Measurements from ENCODE around the gene MICAL3. TPM values are rescaled to one million over a fixed set of nuclear protein-coding genes. Genes with fewer than 3 reads are reported as not detected.

MICAL3 gene
- total and polyA plus RNA-seq, 9 donors = 17.5 to 106 (median 81.3) TPM

- Histone ChIP-seq H3K36me3 (no peaks in the 10 kb centered on the region), H3K27ac (no peak overlapping the region), H3K27me3 (no peaks in the 10 kb centered on the region), H3K4me3 (no peak overlapping the region), H3K9me3 (no peaks in the 10 kb centered on the region), H3K4me1 (ENCODE audit: insufficient read depth) (peaks cover 3% of the 10 kb centered on the region)
- intact Hi-C loops (cut with DNase I) = loop anchor here in 1 of 4 donors (10.0 kb wide), 1 partner anchor 220 kb away; no protein-coding TSS in a partner anchor
- TF ChIP-seq EP300 (IDR thresholded peaks at IDR 0.05) = no peak
- TF ChIP-seq CTCF (IDR thresholded peaks at IDR 0.05) = no peak
- TF ChIP-seq POLR2A (IDR thresholded peaks at IDR 0.05) = no peak
- 74 to 80% (median 77%) methylated on average over 27 of the region's 27 CpGs for WGBS, 3 donors
- no peak for DNase-seq
These were observed 249.3 kb downstream of the MICAL3 start for GRCh38 chr22:17774926-17775685.

GRCh38 chr22:17774206-17774925 lies 250.0 kb downstream of the MICAL3 start, which contains the start of gene BID:
BID (minus strand) TSS chr22:17774469; CDS start chr22:17750116, 24,353 bp downstream.
- intact Hi-C loops (cut with DNase I) = loop anchor here in 1 of 4 donors (10.0 kb wide), 1 partner anchor 220 kb away; no protein-coding TSS in a partner anchor
- 0 to 1% (median 1%) methylated on average over 27 to 63 of the region's 64 CpGs for WGBS, 3 donors
- Histone ChIP-seq H3K4me1 (ENCODE audit: insufficient read depth) (peaks cover 3% of the 10 kb centered on the region), H3K27me3 (no peaks in the 10 kb centered on the region), H3K36me3 (no peaks in the 10 kb centered on the region), H3K9me3 (no peaks in the 10 kb centered on the region), H3K27ac (peak within 1 kb of the TSS in 1 of 2 donors; percentile 15), H3K4me3 (peak within 1 kb of the TSS; percentile 46)
- peak in 3 of 5 donors; percentile 28 to 56 (median 54) for DNase-seq
- TF ChIP-seq EP300 (IDR thresholded peaks at IDR 0.05) (no peak), POLR2A (IDR thresholded peaks at IDR 0.05) (no peak), CTCF (IDR thresholded peaks at IDR 0.05) (no peak)

DNA sequence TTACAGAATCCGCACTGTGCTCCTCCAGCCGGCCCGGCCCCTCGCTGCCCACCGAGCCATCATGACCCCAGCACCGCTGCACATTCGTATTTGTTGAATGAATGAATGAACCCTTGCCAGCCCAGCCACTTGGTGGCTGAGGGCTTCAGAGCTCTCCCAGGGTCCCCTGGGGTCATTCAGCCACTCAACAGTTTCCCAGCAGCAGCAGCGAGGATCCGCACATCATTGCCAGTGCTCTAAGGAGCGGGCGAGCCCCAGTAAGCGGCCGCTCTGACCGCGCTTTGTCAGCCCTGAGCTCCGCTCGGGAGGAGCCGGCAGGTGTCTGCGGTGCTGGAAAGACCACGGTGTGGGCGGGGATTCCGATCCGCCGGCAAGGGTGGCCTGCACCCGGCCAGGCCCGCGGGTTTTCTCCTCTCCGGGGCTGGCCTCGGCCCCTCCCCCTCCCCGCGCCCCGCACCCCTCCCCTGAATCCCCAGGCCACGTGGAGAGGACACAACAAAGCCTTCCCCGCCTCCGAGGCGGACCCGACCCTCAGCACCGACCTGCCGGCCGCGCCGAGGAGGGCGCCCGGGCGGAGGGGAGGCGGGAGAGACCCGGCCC lies 250.7 kb downstream of the MICAL3 start:
- DNase-seq = peak in 2 of 5 donors; percentile 52 to 57
- 2 to 6% (median 3%) methylated on average over 24 to 46 of the region's 47 CpGs for WGBS, 3 donors
- peaks cover 5% of the 10 kb centered on the region for H3K4me1 ChIP-seq (ENCODE audit: insufficient read depth)
- peak overlapping the region; percentile 46 for H3K4me3 ChIP-seq
- TF ChIP-seq CTCF (IDR thresholded peaks at IDR 0.05) (no peak), EP300 (IDR thresholded peaks at IDR 0.05) (no peak), POLR2A (IDR thresholded peaks at IDR 0.05) (no peak)
- no peaks in the 10 kb centered on the region for H3K9me3 ChIP-seq
- no peaks in the 10 kb centered on the region for H3K36me3 ChIP-seq
- intact Hi-C loops (cut with DNase I) = loop anchor here in 1 of 4 donors (10.0 kb wide), 1 partner anchor 219 kb away; no protein-coding TSS in a partner anchor
- no peaks in the 10 kb centered on the region for H3K27me3 ChIP-seq
- peak overlapping the region in 1 of 2 donors; percentile 15 for H3K27ac ChIP-seq

DNA sequence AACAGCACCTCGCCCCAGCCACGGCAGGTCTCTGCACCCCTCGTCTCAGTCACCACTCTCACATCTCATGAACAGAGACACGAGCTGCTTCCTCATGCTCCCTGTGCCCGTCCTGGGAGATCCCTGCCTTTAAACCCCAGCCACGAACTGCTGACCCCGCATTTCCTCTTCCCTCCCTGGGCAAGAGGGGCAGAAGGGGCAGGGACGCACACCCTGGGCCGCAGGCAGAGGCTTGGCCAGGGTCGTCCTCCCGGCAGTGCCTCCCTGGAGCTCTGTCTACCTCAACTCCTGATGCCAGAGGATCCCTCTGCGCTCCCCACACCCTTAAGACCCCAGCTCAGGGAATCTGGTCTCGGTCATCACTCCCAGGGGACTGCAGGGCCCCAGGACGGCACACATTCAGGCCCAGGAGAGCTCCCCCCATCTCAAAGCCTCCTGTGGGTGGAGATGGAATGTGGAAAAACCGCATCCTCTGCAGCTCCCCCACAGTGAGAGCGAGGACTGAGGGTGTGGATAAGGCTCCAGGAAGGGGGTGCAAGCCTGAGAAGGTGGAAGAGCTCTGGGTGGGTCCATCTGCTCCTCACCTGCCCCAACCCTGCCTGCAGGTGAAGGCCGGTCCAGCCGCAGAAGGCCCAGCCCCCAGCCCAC lies 251.3 kb downstream of the MICAL3 start:
- peaks cover 5% of the 10 kb centered on the region for H3K4me1 ChIP-seq (ENCODE audit: insufficient read depth)
- H3K4me3 ChIP-seq = peak overlapping the region; percentile 46
- TF ChIP-seq EP300 (IDR thresholded peaks at IDR 0.05) (no peak), CTCF (IDR thresholded peaks at IDR 0.05) (no peak), POLR2A (IDR thresholded peaks at IDR 0.05) (no peak)
- WGBS, 3 donors = 56 to 62% (median 58%) methylated on average over 18 of the region's 18 CpGs
- intact Hi-C loops (cut with DNase I) = loop anchor here in 1 of 4 donors (10.0 kb wide), 1 partner anchor 218 kb away; no protein-coding TSS in a partner anchor
- no peaks in the 10 kb centered on the region for H3K27me3 ChIP-seq
- no peaks in the 10 kb centered on the region for H3K36me3 ChIP-seq
- DNase-seq = no peak
- no peaks in the 10 kb centered on the region for H3K9me3 ChIP-seq
- no peak overlapping the region for H3K27ac ChIP-seq
